A549 (cell line): ENCODE measurements around the gene TAF1L. TPM values are rescaled to one million over a fixed set of nuclear protein-coding genes. Genes with fewer than 3 reads are reported as not detected.
A peak's percentile ranks its signal among the peaks of the same experiment; 100 is the strongest.
"Not testable (repeated sequence)": the region's sequence is repeated elsewhere in the genome, so short reads cannot be mapped to it uniquely, and the experiment has no call there.

Source experiments
- ATAC-seq, 2 experiments: fragments of 200-7000 bp in 1 of 2; fragments of >200 bp in 1 of 2; cut with Nextera tagmentation in 1 of 2; cut with Tn5 transposase in 1 of 2; 3 replicates each; pipeline versions ENCODE4 v1.8.0 to v1.9.1; 2018 to 2020; ENCODE audit warnings: mild to moderate bottlenecking in 1 of 2, moderate library complexity in 1 of 2
- CTCF ChIA-PET: fragments of 300-600 bp; sonication (Branson Sonifier 250); formaldehyde crosslinking; extraction: SDS; loops from one replicate; lab custom pipeline; 2021; ENCODE audit warnings: antibody characterized with exemption, inconsistent platforms; lab: Yijun Ruan, JAX
- POLR2A ChIA-PET: fragments of 350-600 bp; formaldehyde crosslinking; extraction: SDS; loops from one replicate; lab custom pipeline; 2021; ENCODE audit warnings: antibody characterized with exemption, inconsistent platforms; lab: Yijun Ruan, JAX
- DNase-seq, 2 experiments: peaks; one replicate each; pipeline versions ENCODE4 v3.0.0 to v3.0.0-alpha.2; 2011 to 2016; ENCODE audit warnings: low read depth in 1 of 2, low spot score in 1 of 2
- FAIRE-seq: peaks from 2 replicates; lab custom pipeline; 2011; peaks lifted over from hg19 to GRCh38; lab: Jason Lieb, UNC
- H3K27ac ChIP-seq, 2 experiments: fragments of >200 bp; sonication (Bioruptor Twin); formaldehyde crosslinking; 3 replicates each; pipeline ENCODE4 v1.5.1; 2016 to 2017
- H3K4me1 ChIP-seq: fragments of >200 bp; sonication (Bioruptor Twin); formaldehyde crosslinking; 3 replicates; pipeline ENCODE4 v1.6.1; 2016
- H3K4me2 ChIP-seq: fragments of >200 bp; sonication (Bioruptor Twin); formaldehyde crosslinking; 3 replicates; pipeline ENCODE4 v1.6.1; 2016
- H3K4me3 ChIP-seq: fragments of >200 bp; sonication (Bioruptor Twin); formaldehyde crosslinking; 3 replicates; pipeline ENCODE4 v1.5.1; 2016
- H3K9me3 ChIP-seq: fragments of >200 bp; sonication (Bioruptor Twin); formaldehyde crosslinking; 3 replicates; pipeline ENCODE4 v1.6.1; 2016
- BHLHE40 ChIP-seq: IDR thresholded peaks from 2 replicates; pipeline ENCODE4 v1.6.1; 2012; ENCODE audit warnings: low read depth, low read length, inconsistent platforms
- CHD4 ChIP-seq: fragments of 200-600 bp; sonication (generic); IDR thresholded peaks from 2 replicates; pipeline ENCODE4 v1.6.1; 2016; ENCODE audit warnings: antibody characterized with exemption, mild to moderate bottlenecking, borderline replicate concordance
- EP300 ChIP-seq, 2 experiments: fragments of >200 bp; sonication (Bioruptor Twin); formaldehyde crosslinking; IDR thresholded peaks; 2 replicates in 1 of 2; 3 replicates in 1 of 2; pipeline ENCODE4 v1.6.1; 2016 to 2017
- ESRRA ChIP-seq: fragments of 150-350 bp; IDR thresholded peaks from 2 replicates; pipeline ENCODE4 v1.6.1; 2014; ENCODE audit warnings: mild to moderate bottlenecking, low read length, borderline replicate concordance
- FOSB ChIP-seq: fragments of 250-450 bp; sonication (Bioruptor Pico); IDR thresholded peaks from 2 replicates; pipeline ENCODE4 v1.5.0; 2020; ENCODE audit warnings: mild to moderate bottlenecking, moderate library complexity
- FOSL2 ChIP-seq, 2 experiments: fragments of 450-650 bp in 1 of 2; fragments of >200 bp in 1 of 2; sonication (Bioruptor Twin) in 1 of 2; formaldehyde crosslinking; IDR thresholded peaks; 2 replicates each; pipeline versions ENCODE4 v1.5.0 to v1.6.1; 2016 to 2020; ENCODE audit warnings: mild to moderate bottlenecking in 1 of 2, moderate library complexity in 1 of 2
- GATA3 ChIP-seq: IDR thresholded peaks from 2 replicates; pipeline ENCODE4 v1.6.1; 2012; ENCODE audit warnings: borderline replicate concordance
- HOXB13 ChIP-seq: fragments of 250-450 bp; sonication (Bioruptor Pico); IDR thresholded peaks from 2 replicates; pipeline ENCODE4 v1.5.0; 2020; ENCODE audit warnings: low read depth, mild to moderate bottlenecking, moderate library complexity
- HOXB5 ChIP-seq: fragments of 250-450 bp; sonication (Bioruptor Pico); IDR thresholded peaks from 2 replicates; pipeline ENCODE4 v1.5.0; 2020; ENCODE audit warnings: mild to moderate bottlenecking, moderate library complexity
- NFE2L2 ChIP-seq: fragments of 150-350 bp; conservative IDR thresholded peaks from 2 replicates; pipeline ENCODE4 v1.6.1; 2014; ENCODE audit warnings: low read length
- NR3C1 ChIP-seq: fragments of >200 bp; sonication (Bioruptor Twin); formaldehyde crosslinking; IDR thresholded peaks from 3 replicates; pipeline ENCODE4 v1.6.1; 2017
- PHF8 ChIP-seq: fragments of 200-600 bp; sonication (generic); IDR thresholded peaks from 2 replicates; pipeline ENCODE4 v1.6.1; 2016; ENCODE audit warnings: low read depth, mild to moderate bottlenecking, antibody characterized with exemption, moderate library complexity, borderline replicate concordance
- POLR2A ChIP-seq: IDR thresholded peaks from 2 replicates; pipeline ENCODE4 v1.6.1; 2012; ENCODE audit warnings: mild to moderate bottlenecking, low read length
- POLR2AphosphoS2 ChIP-seq: conservative IDR thresholded peaks from 2 replicates; pipeline ENCODE4 v1.6.1; 2012; ENCODE audit warnings: low read length, improper control_type of control experiment, inconsistent platforms
- RARB ChIP-seq: fragments of 250-450 bp; sonication (Bioruptor Pico); IDR thresholded peaks from 2 replicates; pipeline ENCODE4 v1.8.0; 2021; ENCODE audit warnings: mild to moderate bottlenecking, moderate library complexity
- RFX5 ChIP-seq: fragments of 450-650 bp; IDR thresholded peaks from 2 replicates; pipeline ENCODE4 v1.7.1; 2014; ENCODE audit warnings: antibody characterized with exemption, mild to moderate bottlenecking, moderate library complexity
- TP53 ChIP-seq: fragments of 250-450 bp; sonication (Bioruptor Pico); IDR thresholded peaks from 2 replicates; pipeline ENCODE4 v1.5.0; 2021; ENCODE audit warnings: mild to moderate bottlenecking, moderate library complexity
- ZC3H11A ChIP-seq: fragments of 450-650 bp; IDR thresholded peaks from 2 replicates; pipeline ENCODE4 v1.6.1; 2014; ENCODE audit warnings: antibody characterized with exemption, mild to moderate bottlenecking
- ZFP36 ChIP-seq: fragments of 450-650 bp; IDR thresholded peaks from 2 replicates; pipeline ENCODE4 v1.6.1; 2014; ENCODE audit warnings: borderline replicate concordance; ENCODE audit not compliant: partially characterized antibody
- ZSCAN20 ChIP-seq: fragments of 250-450 bp; sonication (Bioruptor Pico); IDR thresholded peaks from 2 replicates; pipeline ENCODE4 v1.8.0; 2022; ENCODE audit warnings: mild to moderate bottlenecking, moderate library complexity
- WGBS: methylation state at CpG from one replicate; pipeline ENCODE4 v1.1.6; 2017; ENCODE audit errors: missing lambda C conversion rate; 5-methylcytosine and 5-hydroxymethylcytosine counted together
- polyA plus RNA-seq, 4 experiments: library from polyadenylated mRNA; depleted of rRNA in 3 of 4; stranded (reverse); fragments of >200 nt; fragmentation: RNase III in 1 of 4; extraction: RNeasy Plus Mini Kit Qiagen cat#74134 plus additional on column Dnase treatment in 1 of 4; gene quantifications; 2 replicates in 3 of 4; 3 replicates in 1 of 4; pipeline ENCODE4 v1.2.3, GENCODE V29; 2011 to 2017
- TF ChIP-seq, protein P1 (sequence below): fragments of >200 bp; sonication (Bioruptor Twin); formaldehyde crosslinking; IDR thresholded peaks from 3 replicates; pipeline ENCODE4 v1.5.1; 2016
- TF ChIP-seq, protein P2 (sequence below): fragments of >200 bp; sonication (Bioruptor Twin); formaldehyde crosslinking; IDR thresholded peaks from 2 replicates; pipeline ENCODE4 v1.6.1; 2016
- TF ChIP-seq, protein P3 (sequence below): IDR thresholded peaks from 2 replicates; pipeline ENCODE4 v1.6.1; 2012
- TF ChIP-seq, protein P4 (sequence below): fragments of 450-650 bp; IDR thresholded peaks from 2 replicates; pipeline ENCODE4 v1.6.1; 2014; ENCODE audit warnings: antibody characterized with exemption

TAF1L gene
- polyA plus RNA-seq, 2 of the 4 experiments (the other 2 are of a cell fraction), result 0.03 TPM; not detected in 1

DNA sequence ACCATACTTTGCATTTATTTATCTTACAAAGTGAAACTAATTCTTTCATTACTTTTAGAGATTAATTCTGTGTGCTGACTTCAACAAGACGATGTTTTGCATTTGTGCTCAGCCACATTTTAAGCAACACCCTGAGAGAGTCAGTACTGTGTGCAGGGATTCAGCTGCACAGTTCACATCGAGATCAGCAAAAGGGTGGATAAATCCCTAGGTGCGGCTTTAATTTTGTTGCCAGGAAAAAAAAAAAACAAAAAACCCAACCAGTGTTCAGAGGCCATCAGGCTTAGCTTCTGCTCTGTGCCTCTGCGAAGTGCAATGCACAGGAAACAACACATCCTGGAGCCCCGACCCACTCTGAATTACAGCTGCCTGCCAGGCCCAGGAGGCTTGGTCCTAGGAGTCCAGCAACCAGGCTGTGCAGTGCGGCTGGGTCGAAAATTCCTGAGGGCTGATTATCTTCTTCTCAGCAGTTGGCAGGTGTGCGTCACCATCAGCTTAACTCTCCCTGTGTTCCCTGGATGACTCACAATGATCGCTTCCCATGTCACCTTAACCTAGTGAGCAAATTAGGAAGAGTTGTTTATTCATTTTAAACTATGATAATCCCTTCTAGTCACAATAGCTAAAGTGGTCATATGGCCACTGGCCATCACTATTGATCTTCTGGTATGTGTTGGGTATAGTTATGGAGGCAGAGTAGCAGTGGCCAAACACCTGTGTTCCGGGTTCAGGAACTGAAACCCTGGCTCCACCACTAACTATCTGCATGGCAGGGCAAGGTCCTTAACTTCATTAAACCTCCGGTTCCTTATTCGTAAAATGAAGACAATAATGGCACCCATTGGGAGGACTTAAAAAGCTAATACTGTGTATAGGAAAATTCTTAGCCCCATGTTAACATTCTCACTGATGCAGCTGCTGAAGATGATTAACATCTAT is 31.3 kb downstream of the TAF1L start:
- CTCF ChIA-PET, result interaction anchor here (0.7 to 8.8 kb wide), 6 partner anchors 15 to 102 kb away, joined by 3 to 52 read pairs (median 4); no protein-coding TSS in a partner anchor
- Histone ChIP-seq H3K27ac (peak overlapping the region in 1 of 2 experiments; percentile 21; a peak in 1 of 6 replicates), H3K4me2 (peak overlapping the region; percentile 43; the same call in 1 of the 3 replicates), H3K4me1 (no peaks in the 10 kb centered on the region), H3K9me3 (peaks cover 15% of the 10 kb centered on the region; the same call in 2 of the 3 replicates), H3K4me3 (no peak overlapping the region)
- 43% methylated on average over 12 of the region's 12 CpGs for WGBS
- peak; percentile 41 to 42 for DNase-seq
- ATAC-seq, result peak; percentile 80 to 81; a peak in 4 of 6 replicates
- TF ChIP-seq FOSL2 (IDR thresholded peaks at IDR 0.05), result no peak
- TF ChIP-seq FOSL2 (CRISPR knock-in tag; IDR thresholded peaks at IDR 0.05), result peak; percentile 39
- no peak for TF ChIP-seq HOXB13 (CRISPR knock-in tag)
- POLR2A ChIA-PET, result no interaction called here
- FAIRE-seq, result no peak

DNA sequence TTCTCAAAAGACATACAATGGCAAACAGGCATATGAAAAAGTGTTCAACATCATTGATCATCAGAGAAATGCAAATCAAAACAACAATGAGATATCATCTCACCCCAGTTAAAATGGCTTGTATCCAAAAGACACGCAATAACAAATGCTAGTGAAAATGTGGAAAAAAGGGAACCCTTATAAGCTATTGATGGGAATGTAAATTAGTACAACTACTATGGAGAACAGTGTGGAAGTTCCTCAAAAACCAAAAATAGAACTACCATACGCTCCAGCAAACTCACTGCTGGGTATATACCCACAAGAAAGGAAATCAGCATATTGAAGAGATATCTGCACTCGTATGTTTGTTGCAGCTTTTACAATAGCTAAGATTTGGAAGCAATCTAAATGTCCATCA is 36.4 kb downstream of the TAF1L start:
- FAIRE-seq, POLR2A ChIA-PET: not testable (repeated sequence)
- CTCF ChIA-PET, result interaction anchor here (0.8 to 1.4 kb wide), 2 partner anchors 11 to 19 kb away, joined by 3 to 4 read pairs; no protein-coding TSS in a partner anchor

DNA sequence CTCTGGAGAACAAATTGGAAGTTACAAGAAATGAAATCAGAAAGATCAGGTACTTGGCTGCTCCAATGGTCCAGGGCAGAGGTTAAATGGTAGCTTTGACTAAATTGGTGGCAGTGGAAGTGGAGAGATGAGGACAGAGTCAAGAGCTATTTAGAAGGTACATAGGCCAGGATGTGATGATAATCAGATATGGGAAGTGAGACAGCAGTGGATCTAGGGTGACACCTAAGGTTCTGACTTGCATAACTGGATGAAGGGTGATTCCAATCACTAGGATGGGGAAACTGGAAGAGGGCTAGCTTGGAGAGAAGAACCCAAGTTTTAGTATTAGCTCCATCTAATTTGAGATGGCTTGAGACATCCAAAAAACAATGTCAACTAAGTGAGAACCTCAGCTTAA is 38.5 kb downstream of the TAF1L start:
- ATAC-seq (no peak), FAIRE-seq (no peak), DNase-seq (no peak)
- no peak overlapping the region for H3K4me3 ChIP-seq
- ChIA-PET CTCF (interaction anchor here (0.8 to 1.5 kb wide), 3 partner anchors 8 to 17 kb away, joined by 3 to 8 read pairs (median 6); no protein-coding TSS in a partner anchor), POLR2A (no interaction called here)
- H3K4me1 ChIP-seq, result no peaks in the 10 kb centered on the region
- no peak overlapping the region for H3K27ac ChIP-seq
- no peaks in the 10 kb centered on the region; the same call in 2 of the 3 replicates for H3K9me3 ChIP-seq
- no peak overlapping the region for H3K4me2 ChIP-seq
- TF ChIP-seq RFX5 (no peak), POLR2AphosphoS2 (no peak), FOSL2 (IDR thresholded peaks at IDR 0.05) (no peak), FOSL2 (CRISPR knock-in tag; IDR thresholded peaks at IDR 0.05) (no peak), BHLHE40 (no peak), TP53 (CRISPR knock-in tag) (no peak), GATA3 (no peak), POLR2A (no peak), HOXB5 (CRISPR knock-in tag) (no peak), ZSCAN20 (CRISPR knock-in tag) (no peak), RARB (no peak)
- TF ChIP-seq, protein P1, sequence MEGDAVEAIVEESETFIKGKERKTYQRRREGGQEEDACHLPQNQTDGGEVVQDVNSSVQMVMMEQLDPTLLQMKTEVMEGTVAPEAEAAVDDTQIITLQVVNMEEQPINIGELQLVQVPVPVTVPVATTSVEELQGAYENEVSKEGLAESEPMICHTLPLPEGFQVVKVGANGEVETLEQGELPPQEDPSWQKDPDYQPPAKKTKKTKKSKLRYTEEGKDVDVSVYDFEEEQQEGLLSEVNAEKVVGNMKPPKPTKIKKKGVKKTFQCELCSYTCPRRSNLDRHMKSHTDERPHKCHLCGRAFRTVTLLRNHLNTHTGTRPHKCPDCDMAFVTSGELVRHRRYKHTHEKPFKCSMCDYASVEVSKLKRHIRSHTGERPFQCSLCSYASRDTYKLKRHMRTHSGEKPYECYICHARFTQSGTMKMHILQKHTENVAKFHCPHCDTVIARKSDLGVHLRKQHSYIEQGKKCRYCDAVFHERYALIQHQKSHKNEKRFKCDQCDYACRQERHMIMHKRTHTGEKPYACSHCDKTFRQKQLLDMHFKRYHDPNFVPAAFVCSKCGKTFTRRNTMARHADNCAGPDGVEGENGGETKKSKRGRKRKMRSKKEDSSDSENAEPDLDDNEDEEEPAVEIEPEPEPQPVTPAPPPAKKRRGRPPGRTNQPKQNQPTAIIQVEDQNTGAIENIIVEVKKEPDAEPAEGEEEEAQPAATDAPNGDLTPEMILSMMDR, result no peak
- TF ChIP-seq, all 56 proteins: peak for 0

More for the DNA sequence above, 36.4 kb downstream of the TAF1L start:
- not testable (repeated sequence) for H3K4me3 ChIP-seq, ATAC-seq, H3K9me3 ChIP-seq, DNase-seq, H3K4me2 ChIP-seq, H3K27ac ChIP-seq, H3K4me1 ChIP-seq
- 35% methylated on average over 3 of the region's 3 CpGs for WGBS

DNA sequence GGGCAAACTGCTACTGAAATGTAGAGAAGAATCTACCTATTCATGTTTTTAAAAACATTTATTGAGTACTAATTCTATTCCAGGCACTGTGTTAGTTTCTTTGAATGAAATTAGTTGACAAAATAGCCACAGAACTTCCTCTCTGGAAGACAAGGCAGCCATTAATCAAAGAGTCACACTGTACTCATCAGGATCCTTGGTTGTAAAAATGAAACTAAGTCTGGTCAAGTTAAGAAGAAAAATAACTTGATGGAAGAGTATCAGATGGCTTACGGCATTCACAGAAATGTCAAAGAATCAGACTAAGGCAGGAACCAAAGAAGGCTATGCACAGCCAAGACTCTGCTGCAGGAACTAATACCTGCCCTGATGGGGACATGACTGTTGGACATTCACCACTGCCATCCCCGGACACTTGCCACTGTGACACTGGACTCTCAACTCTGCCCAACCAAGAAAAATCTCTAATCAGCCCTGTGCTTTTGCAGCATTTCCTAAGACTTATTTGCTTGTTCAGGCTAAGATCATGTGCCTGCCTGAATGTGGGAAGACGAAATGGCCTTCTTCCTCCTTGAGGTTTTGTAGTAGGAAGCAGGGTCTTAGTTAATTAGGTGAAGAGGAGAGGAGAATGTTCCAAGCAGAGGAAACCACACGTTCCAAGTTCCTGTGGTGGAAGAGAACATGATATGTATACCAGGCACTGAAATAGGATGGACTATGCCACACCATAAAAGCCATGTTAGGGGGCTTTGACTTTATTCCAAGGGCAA is 39.2 kb downstream of the TAF1L start:
- no peak for DNase-seq
- POLR2A ChIA-PET, result no interaction called here
- Histone ChIP-seq H3K27ac (no peak overlapping the region), H3K4me1 (no peaks in the 10 kb centered on the region), H3K4me2 (no peak overlapping the region), H3K9me3 (no peaks in the 10 kb centered on the region; the same call in 2 of the 3 replicates), H3K4me3 (no peak overlapping the region)
- no peak for ATAC-seq
- CTCF ChIA-PET, result interaction anchor here (0.8 to 1.5 kb wide), 3 partner anchors 8 to 16 kb away, joined by 3 to 8 read pairs (median 6); no protein-coding TSS in a partner anchor
- FAIRE-seq, result no peak
- WGBS, result 26% methylated on average over 4 of the region's 4 CpGs
- TF ChIP-seq HOXB5 (CRISPR knock-in tag) (no peak), ESRRA (no peak), NFE2L2 (no peak), ZFP36 (no peak), POLR2AphosphoS2 (no peak), NR3C1 (no peak), FOSB (CRISPR knock-in tag) (no peak), PHF8 (no peak), FOSL2 (IDR thresholded peaks at IDR 0.05) (no peak), FOSL2 (CRISPR knock-in tag; IDR thresholded peaks at IDR 0.05) (no peak), EP300 (IDR thresholded peaks at IDR 0.05) (no peak), ZC3H11A (no peak), GATA3 (no peak), ZSCAN20 (CRISPR knock-in tag) (no peak), CHD4 (no peak)
- TF ChIP-seq, protein P2, sequence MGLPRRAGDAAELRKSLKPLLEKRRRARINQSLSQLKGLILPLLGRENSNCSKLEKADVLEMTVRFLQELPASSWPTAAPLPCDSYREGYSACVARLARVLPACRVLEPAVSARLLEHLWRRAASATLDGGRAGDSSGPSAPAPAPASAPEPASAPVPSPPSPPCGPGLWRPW, result no peak
- TF ChIP-seq, protein P3, sequence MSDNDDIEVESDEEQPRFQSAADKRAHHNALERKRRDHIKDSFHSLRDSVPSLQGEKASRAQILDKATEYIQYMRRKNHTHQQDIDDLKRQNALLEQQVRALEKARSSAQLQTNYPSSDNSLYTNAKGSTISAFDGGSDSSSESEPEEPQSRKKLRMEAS, result no peak
- TF ChIP-seq, protein P4, sequence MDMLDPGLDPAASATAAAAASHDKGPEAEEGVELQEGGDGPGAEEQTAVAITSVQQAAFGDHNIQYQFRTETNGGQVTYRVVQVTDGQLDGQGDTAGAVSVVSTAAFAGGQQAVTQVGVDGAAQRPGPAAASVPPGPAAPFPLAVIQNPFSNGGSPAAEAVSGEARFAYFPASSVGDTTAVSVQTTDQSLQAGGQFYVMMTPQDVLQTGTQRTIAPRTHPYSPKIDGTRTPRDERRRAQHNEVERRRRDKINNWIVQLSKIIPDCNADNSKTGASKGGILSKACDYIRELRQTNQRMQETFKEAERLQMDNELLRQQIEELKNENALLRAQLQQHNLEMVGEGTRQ, result no peak
